Liver (tissue), 9 donors: ENCODE measurements around the gene SLC17A9. TPM values are rescaled to one million over a fixed set of nuclear protein-coding genes. Genes with fewer than 3 reads are reported as not detected.

ENCODE experiments used
- DNase-seq: peaks from one replicate; pipeline ENCODE4 v3.0.0-alpha.2; 2017; ENCODE audit warnings: low spot score
- H3K27ac ChIP-seq, 2 donors: one replicate each; pipeline ENCODE4 v1.7.0; 2013; ENCODE audit warnings: inconsistent platforms in 2 of 2, low read length in 2 of 2, control low read depth in 1 of 2, low read depth in 1 of 2, mild to moderate bottlenecking in 1 of 2
- H3K27me3 ChIP-seq, 4 donors: one replicate each; pipeline versions ENCODE4 v1.6.1 to v1.7.0; 2013; ENCODE audit warnings: low read length in 3 of 4, inconsistent platforms in 1 of 4, mild to moderate bottlenecking in 1 of 4, moderate library complexity in 1 of 4; ENCODE audit not compliant: control insufficient read depth in 4 of 4, insufficient read depth in 4 of 4
- H3K36me3 ChIP-seq, 4 donors: one replicate each; pipeline versions ENCODE4 v1.6.1 to v1.7.0; 2013; ENCODE audit warnings: low read length in 3 of 4, mild to moderate bottlenecking in 3 of 4, low read depth in 1 of 4, moderate library complexity in 1 of 4; ENCODE audit not compliant: control insufficient read depth in 4 of 4, insufficient read depth in 3 of 4
- H3K4me1 ChIP-seq, 4 donors: one replicate each; pipeline versions ENCODE4 v1.6.1 to v1.7.0; 2013; ENCODE audit warnings: low read length in 3 of 4, mild to moderate bottlenecking in 3 of 4, moderate library complexity in 1 of 4; ENCODE audit not compliant: control insufficient read depth in 4 of 4, insufficient read depth in 4 of 4
- H3K4me3 ChIP-seq, 3 donors: one replicate each; pipeline versions ENCODE4 v1.6.1 to v1.7.0; 2013; ENCODE audit warnings: low read length in 3 of 3, control low read depth in 1 of 3, low read depth in 1 of 3, mild to moderate bottlenecking in 1 of 3
- H3K9ac ChIP-seq, 2 donors: one replicate each; pipeline ENCODE4 v1.7.0; 2013; ENCODE audit warnings: low read length in 2 of 2, mild to moderate bottlenecking in 2 of 2, moderate library complexity in 2 of 2, control low read depth in 1 of 2, low read depth in 1 of 2
- H3K9me3 ChIP-seq, 4 donors: one replicate each; pipeline versions ENCODE4 v1.6.1 to v1.7.0; 2013; ENCODE audit warnings: low read length in 3 of 4; ENCODE audit not compliant: control insufficient read depth in 4 of 4
- EGR1 ChIP-seq, 2 donors: IDR thresholded peaks; 2 replicates each; pipeline ENCODE4 v1.6.1; 2016 to 2018; ENCODE audit warnings: antibody characterized with exemption in 2 of 2, low read depth in 2 of 2
- FOXA1 ChIP-seq: IDR thresholded peaks from 2 replicates; pipeline ENCODE4 v1.6.1; 2016; ENCODE audit warnings: antibody characterized with exemption
- FOXA2 ChIP-seq: IDR thresholded peaks from 2 replicates; pipeline ENCODE4 v1.6.1; 2016; ENCODE audit warnings: antibody characterized with exemption
- HNF4A ChIP-seq, 2 donors: conservative IDR thresholded peaks; 2 replicates each; pipeline ENCODE4 v1.6.1; 2016; ENCODE audit warnings: antibody characterized with exemption in 2 of 2, mild to moderate bottlenecking in 2 of 2
- HNF4G ChIP-seq: IDR thresholded peaks from 2 replicates; pipeline ENCODE4 v1.6.1; 2016; ENCODE audit warnings: antibody characterized with exemption
- JUND ChIP-seq, 2 donors: IDR thresholded peaks; 2 replicates each; pipeline ENCODE4 v1.6.1; 2016; ENCODE audit warnings: antibody characterized with exemption in 2 of 2
- NR2F2 ChIP-seq: IDR thresholded peaks from 2 replicates; pipeline ENCODE4 v1.6.1; 2016; ENCODE audit warnings: antibody characterized with exemption
- RAD21 ChIP-seq, 2 donors: IDR thresholded peaks; 2 replicates each; pipeline ENCODE4 v1.6.1; 2016; ENCODE audit warnings: antibody characterized with exemption in 2 of 2, mild to moderate bottlenecking in 2 of 2
- RXRA ChIP-seq, 2 donors: IDR thresholded peaks; 2 replicates each; pipeline ENCODE4 v1.6.1; 2017 to 2018; ENCODE audit warnings: antibody characterized with exemption in 2 of 2, mild to moderate bottlenecking in 1 of 2
- SP1 ChIP-seq: IDR thresholded peaks from 2 replicates; pipeline ENCODE4 v1.6.1; 2018; ENCODE audit warnings: antibody characterized with exemption, mild to moderate bottlenecking
- TAF1 ChIP-seq: conservative IDR thresholded peaks from 2 replicates; pipeline ENCODE4 v1.6.1; 2016; ENCODE audit warnings: antibody characterized with exemption, mild to moderate bottlenecking
- YY1 ChIP-seq: IDR thresholded peaks from 2 replicates; pipeline ENCODE4 v1.6.1; 2016; ENCODE audit warnings: antibody characterized with exemption, mild to moderate bottlenecking
- WGBS: extraction: QIAGEN DNeasy Blood & Tissue Kit; methylation state at CpG from one replicate; pipeline ENCODE4 v1.1.7; 2013; 5-methylcytosine and 5-hydroxymethylcytosine counted together
- polyA plus RNA-seq, 2 donors: library from polyadenylated mRNA; stranded (reverse) in 1 of 2; unstranded in 1 of 2; fragments of 200-250 nt in 1 of 2; fragments of >200 nt in 1 of 2; fragmentation: Nextera tagmentation in 1 of 2; extraction: Ambion mirVana in 1 of 2; gene quantifications; one replicate each; pipeline versions ENCODE4 v1.2.1 to v1.2.3, GENCODE V29; 2013 to 2015
- total RNA-seq, 2 donors: library from RNA; depleted of rRNA; stranded (reverse); fragments of >200 nt; gene quantifications; one replicate each; pipeline ENCODE4 v1.2.3, GENCODE V29; 2014
- TF ChIP-seq, protein P1 (sequence below): IDR thresholded peaks from 2 replicates; pipeline ENCODE4 v1.6.1; 2016; ENCODE audit warnings: antibody characterized with exemption
- TF ChIP-seq, protein P2 (sequence below): IDR thresholded peaks from 2 replicates; pipeline ENCODE4 v1.6.1; 2016; ENCODE audit warnings: antibody characterized with exemption
- TF ChIP-seq, protein P3 (sequence below): IDR thresholded peaks from 2 replicates; pipeline ENCODE4 v1.6.1; 2016; ENCODE audit warnings: antibody characterized with exemption, mild to moderate bottlenecking
- TF ChIP-seq, protein P4 (sequence below): fragments of 150-350 bp; IDR thresholded peaks from 2 replicates; pipeline ENCODE4 v1.5.1; 2017; ENCODE audit warnings: improper control_type of control experiment, low read depth, low read length; ENCODE audit not compliant: missing input control
- donor health status: healthy.
- donor health status: healthy.
- donor health status: healthy.
- donor health status: healthy.
- donor health status: healthy.

The SLC17A9 gene
- total and polyA plus RNA-seq, 4 donors = 16.0 to 138 (median 64.6) TPM

DNA sequence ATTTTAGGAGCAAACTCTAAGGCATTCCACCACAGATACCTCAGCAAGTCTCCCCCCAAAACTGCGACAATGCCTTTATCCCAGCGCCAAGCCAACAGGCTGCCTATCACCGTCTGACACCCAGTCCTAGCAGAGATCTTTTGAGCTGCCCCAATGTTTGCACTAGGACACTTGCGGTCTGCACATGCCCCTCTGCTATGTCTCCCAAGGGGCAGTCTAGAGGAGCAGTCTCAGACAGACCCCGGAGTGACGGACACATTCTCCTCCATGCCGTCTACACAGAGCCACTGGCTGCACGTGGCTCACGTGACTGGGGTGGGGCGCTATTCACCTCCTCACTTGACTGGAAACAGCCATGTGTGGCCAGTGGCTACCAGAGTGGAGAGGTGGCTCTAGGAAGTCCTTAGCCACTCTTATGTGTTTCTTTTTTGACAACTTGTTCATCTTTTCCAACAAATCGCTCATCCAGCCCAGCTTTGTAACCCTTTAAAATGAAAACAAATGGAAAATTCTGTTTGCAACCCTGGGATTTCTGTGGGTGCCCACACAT, 42.2 kb upstream of the SLC17A9 start:
- Histone ChIP-seq H3K27ac (no peak overlapping the region), H3K27me3 (no peaks in the 10 kb centered on the region), H3K36me3 (peaks cover 15 to 74% (median 55%) of the 10 kb centered on the region in 4 donors), H3K4me3 (no peak overlapping the region), H3K9ac (no peak overlapping the region), H3K4me1 (peaks cover 1 to 33% (median 12%) of the 10 kb centered on the region in 4 donors), H3K9me3 (no peaks in the 10 kb centered on the region)
- TF ChIP-seq RAD21 (IDR thresholded peaks at IDR 0.05) (no peak), FOXA1 (no peak), YY1 (no peak), HNF4A (conservative IDR thresholded peaks at IDR 0.05) (no peak), RXRA (IDR thresholded peaks at IDR 0.05) (no peak), EGR1 (IDR thresholded peaks at IDR 0.05; ENCODE audit: low read depth in 2 of 2) (no peak), TAF1 (no peak), HNF4G (no peak), SP1 (no peak), FOXA2 (no peak)
- TF ChIP-seq, protein P1, sequence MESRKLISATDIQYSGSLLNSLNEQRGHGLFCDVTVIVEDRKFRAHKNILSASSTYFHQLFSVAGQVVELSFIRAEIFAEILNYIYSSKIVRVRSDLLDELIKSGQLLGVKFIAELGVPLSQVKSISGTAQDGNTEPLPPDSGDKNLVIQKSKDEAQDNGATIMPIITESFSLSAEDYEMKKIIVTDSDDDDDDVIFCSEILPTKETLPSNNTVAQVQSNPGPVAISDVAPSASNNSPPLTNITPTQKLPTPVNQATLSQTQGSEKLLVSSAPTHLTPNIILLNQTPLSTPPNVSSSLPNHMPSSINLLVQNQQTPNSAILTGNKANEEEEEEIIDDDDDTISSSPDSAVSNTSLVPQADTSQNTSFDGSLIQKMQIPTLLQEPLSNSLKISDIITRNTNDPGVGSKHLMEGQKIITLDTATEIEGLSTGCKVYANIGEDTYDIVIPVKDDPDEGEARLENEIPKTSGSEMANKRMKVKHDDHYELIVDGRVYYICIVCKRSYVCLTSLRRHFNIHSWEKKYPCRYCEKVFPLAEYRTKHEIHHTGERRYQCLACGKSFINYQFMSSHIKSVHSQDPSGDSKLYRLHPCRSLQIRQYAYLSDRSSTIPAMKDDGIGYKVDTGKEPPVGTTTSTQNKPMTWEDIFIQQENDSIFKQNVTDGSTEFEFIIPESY = no peak
- TF ChIP-seq, protein P2, sequence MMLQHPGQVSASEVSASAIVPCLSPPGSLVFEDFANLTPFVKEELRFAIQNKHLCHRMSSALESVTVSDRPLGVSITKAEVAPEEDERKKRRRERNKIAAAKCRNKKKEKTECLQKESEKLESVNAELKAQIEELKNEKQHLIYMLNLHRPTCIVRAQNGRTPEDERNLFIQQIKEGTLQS = no peak
- TF ChIP-seq, protein P3, sequence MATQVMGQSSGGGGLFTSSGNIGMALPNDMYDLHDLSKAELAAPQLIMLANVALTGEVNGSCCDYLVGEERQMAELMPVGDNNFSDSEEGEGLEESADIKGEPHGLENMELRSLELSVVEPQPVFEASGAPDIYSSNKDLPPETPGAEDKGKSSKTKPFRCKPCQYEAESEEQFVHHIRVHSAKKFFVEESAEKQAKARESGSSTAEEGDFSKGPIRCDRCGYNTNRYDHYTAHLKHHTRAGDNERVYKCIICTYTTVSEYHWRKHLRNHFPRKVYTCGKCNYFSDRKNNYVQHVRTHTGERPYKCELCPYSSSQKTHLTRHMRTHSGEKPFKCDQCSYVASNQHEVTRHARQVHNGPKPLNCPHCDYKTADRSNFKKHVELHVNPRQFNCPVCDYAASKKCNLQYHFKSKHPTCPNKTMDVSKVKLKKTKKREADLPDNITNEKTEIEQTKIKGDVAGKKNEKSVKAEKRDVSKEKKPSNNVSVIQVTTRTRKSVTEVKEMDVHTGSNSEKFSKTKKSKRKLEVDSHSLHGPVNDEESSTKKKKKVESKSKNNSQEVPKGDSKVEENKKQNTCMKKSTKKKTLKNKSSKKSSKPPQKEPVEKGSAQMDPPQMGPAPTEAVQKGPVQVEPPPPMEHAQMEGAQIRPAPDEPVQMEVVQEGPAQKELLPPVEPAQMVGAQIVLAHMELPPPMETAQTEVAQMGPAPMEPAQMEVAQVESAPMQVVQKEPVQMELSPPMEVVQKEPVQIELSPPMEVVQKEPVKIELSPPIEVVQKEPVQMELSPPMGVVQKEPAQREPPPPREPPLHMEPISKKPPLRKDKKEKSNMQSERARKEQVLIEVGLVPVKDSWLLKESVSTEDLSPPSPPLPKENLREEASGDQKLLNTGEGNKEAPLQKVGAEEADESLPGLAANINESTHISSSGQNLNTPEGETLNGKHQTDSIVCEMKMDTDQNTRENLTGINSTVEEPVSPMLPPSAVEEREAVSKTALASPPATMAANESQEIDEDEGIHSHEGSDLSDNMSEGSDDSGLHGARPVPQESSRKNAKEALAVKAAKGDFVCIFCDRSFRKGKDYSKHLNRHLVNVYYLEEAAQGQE = no peak
- 93% methylated on average over 11 of the region's 11 CpGs for WGBS
- DNase-seq = no peak

DNA sequence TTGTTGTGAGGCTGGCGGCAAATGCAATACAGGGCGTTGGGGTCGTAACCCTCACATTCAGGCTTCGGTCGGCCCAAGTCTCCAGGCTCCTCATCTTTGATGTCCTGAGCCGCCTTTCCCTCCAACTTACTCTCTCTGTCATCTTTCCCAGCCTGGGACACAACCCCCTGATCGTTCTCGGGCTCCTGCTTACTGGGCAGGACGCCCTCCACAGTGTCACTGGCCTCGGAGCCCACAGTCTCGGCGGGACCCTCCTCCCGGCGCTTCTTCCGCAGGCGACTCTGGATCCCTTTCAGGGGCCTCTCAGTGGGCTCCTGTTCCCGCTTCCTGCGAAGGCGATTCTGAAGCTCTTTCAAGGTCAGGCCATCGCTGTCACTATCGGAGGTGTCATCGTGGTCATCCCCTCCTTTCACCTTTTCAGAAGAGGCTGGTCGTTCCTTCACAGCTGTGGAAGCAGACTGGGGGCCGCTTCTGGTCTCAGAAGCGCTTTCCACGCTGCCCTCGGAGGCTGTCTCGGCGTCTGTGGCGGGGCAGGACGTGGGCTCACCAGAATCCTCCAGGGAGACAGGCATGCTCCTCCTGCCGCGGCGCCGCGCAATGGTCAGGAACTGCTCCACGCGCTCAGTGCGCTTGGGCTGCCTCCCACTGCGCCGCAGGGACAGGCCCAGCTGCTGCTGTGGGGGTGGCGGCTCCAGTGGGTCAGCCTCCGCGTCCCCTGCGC, 41.6 kb upstream of the SLC17A9 start:
- TF ChIP-seq HNF4G (no peak), TAF1 (no peak), FOXA1 (no peak), JUND (IDR thresholded peaks at IDR 0.05) (no peak), NR2F2 (no peak), FOXA2 (no peak), SP1 (no peak), YY1 (no peak)
- TF ChIP-seq, protein P1 = no peak
- TF ChIP-seq, protein P4, sequence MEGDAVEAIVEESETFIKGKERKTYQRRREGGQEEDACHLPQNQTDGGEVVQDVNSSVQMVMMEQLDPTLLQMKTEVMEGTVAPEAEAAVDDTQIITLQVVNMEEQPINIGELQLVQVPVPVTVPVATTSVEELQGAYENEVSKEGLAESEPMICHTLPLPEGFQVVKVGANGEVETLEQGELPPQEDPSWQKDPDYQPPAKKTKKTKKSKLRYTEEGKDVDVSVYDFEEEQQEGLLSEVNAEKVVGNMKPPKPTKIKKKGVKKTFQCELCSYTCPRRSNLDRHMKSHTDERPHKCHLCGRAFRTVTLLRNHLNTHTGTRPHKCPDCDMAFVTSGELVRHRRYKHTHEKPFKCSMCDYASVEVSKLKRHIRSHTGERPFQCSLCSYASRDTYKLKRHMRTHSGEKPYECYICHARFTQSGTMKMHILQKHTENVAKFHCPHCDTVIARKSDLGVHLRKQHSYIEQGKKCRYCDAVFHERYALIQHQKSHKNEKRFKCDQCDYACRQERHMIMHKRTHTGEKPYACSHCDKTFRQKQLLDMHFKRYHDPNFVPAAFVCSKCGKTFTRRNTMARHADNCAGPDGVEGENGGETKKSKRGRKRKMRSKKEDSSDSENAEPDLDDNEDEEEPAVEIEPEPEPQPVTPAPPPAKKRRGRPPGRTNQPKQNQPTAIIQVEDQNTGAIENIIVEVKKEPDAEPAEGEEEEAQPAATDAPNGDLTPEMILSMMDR = no peak
- no peaks in the 10 kb centered on the region for H3K9me3 ChIP-seq
- WGBS = 96% methylated on average over 45 of the region's 45 CpGs
- no peak overlapping the region for H3K4me3 ChIP-seq
- H3K27ac ChIP-seq = no peak overlapping the region
- H3K36me3 ChIP-seq = peaks cover 12 to 67% (median 48%) of the 10 kb centered on the region in 4 donors
- peaks cover 1 to 36% (median 14%) of the 10 kb centered on the region in 4 donors for H3K4me1 ChIP-seq
- no peak overlapping the region for H3K9ac ChIP-seq
- H3K27me3 ChIP-seq = no peaks in the 10 kb centered on the region
- DNase-seq = no peak
